Measurements from ENCODE around the gene DCBLD1.
"Not testable (repeated sequence)": the region's sequence is repeated elsewhere in the genome, so short reads cannot be mapped to it uniquely, and the experiment has no call there.

DCBLD1 gene

GRCh38 chr6:117456250-117456649 is 26.2 kb upstream of the DCBLD1 start:
- H3K36me3 ChIP-seq (ENCODE audit: control insufficient read depth, insufficient read depth, low read length) = no peaks in the 10 kb centered on the region
- peaks cover 5% of the 10 kb centered on the region for H3K4me1 ChIP-seq (ENCODE audit: control insufficient read depth, insufficient read depth, low read length)
- H3K9ac ChIP-seq (ENCODE audit: low read depth, low read length) = no peak overlapping the region
- no peak overlapping the region for H3K27ac ChIP-seq (ENCODE audit: low read depth, low read length)
- H3K4me3 ChIP-seq (ENCODE audit: low read depth, low read length) = no peak overlapping the region
- H3K27me3 ChIP-seq (ENCODE audit: control insufficient read depth, insufficient read depth, low read length) = no peaks in the 10 kb centered on the region
- no peaks in the 10 kb centered on the region for H3K9me3 ChIP-seq (ENCODE audit: control insufficient read depth, insufficient read depth, low read length)

GRCh38 chr6:117456998-117457397 is 25.5 kb upstream of the DCBLD1 start:
- Histone ChIP-seq H3K4me3 (ENCODE audit: low read depth, low read length) (no peak overlapping the region), H3K9me3 (ENCODE audit: control insufficient read depth, insufficient read depth, low read length) (no peaks in the 10 kb centered on the region), H3K4me1 (ENCODE audit: control insufficient read depth, insufficient read depth, low read length) (no peaks in the 10 kb centered on the region), H3K36me3 (ENCODE audit: control insufficient read depth, insufficient read depth, low read length) (no peaks in the 10 kb centered on the region), H3K27me3 (ENCODE audit: control insufficient read depth, insufficient read depth, low read length) (no peaks in the 10 kb centered on the region), H3K9ac (ENCODE audit: low read depth, low read length) (no peak overlapping the region), H3K27ac (ENCODE audit: low read depth, low read length) (no peak overlapping the region)

- H3K36me3 ChIP-seq (ENCODE audit: control insufficient read depth, insufficient read depth, low read length) = no peaks in the 10 kb centered on the region
- H3K4me1 ChIP-seq (ENCODE audit: control insufficient read depth, insufficient read depth, low read length) = no peaks in the 10 kb centered on the region
- no peak overlapping the region for H3K9ac ChIP-seq (ENCODE audit: low read depth, low read length)
- no peaks in the 10 kb centered on the region for H3K9me3 ChIP-seq (ENCODE audit: control insufficient read depth, insufficient read depth, low read length)
- H3K27ac ChIP-seq (ENCODE audit: low read depth, low read length) = no peak overlapping the region
- H3K4me3 ChIP-seq (ENCODE audit: low read depth, low read length) = no peak overlapping the region
- no peaks in the 10 kb centered on the region for H3K27me3 ChIP-seq (ENCODE audit: control insufficient read depth, insufficient read depth, low read length)
Measured at GRCh38 chr6:117459204-117459944, 23.1 kb upstream of the DCBLD1 start.

GRCh38 chr6:117463762-117464665 is 18.5 kb upstream of the DCBLD1 start:
- Histone ChIP-seq H3K9me3 (ENCODE audit: control insufficient read depth, insufficient read depth, low read length) (no peaks in the 10 kb centered on the region), H3K36me3 (ENCODE audit: control insufficient read depth, insufficient read depth, low read length) (no peaks in the 10 kb centered on the region), H3K27me3 (ENCODE audit: control insufficient read depth, insufficient read depth, low read length) (no peaks in the 10 kb centered on the region), H3K4me3 (ENCODE audit: low read depth, low read length) (no peak overlapping the region), H3K27ac (ENCODE audit: low read depth, low read length) (no peak overlapping the region), H3K9ac (ENCODE audit: low read depth, low read length) (no peak overlapping the region), H3K4me1 (ENCODE audit: control insufficient read depth, insufficient read depth, low read length) (no peaks in the 10 kb centered on the region)

GRCh38 chr6:117464700-117465099 is 17.8 kb upstream of the DCBLD1 start:
- Histone ChIP-seq H3K27me3 (ENCODE audit: control insufficient read depth, insufficient read depth, low read length) (no peaks in the 10 kb centered on the region), H3K27ac (ENCODE audit: low read depth, low read length) (no peak overlapping the region), H3K9me3 (ENCODE audit: control insufficient read depth, insufficient read depth, low read length) (no peaks in the 10 kb centered on the region), H3K4me1 (ENCODE audit: control insufficient read depth, insufficient read depth, low read length) (no peaks in the 10 kb centered on the region), H3K9ac (ENCODE audit: low read depth, low read length) (no peak overlapping the region), H3K36me3 (ENCODE audit: control insufficient read depth, insufficient read depth, low read length) (no peaks in the 10 kb centered on the region), H3K4me3 (ENCODE audit: low read depth, low read length) (no peak overlapping the region)

- Histone ChIP-seq H3K4me3 (ENCODE audit: low read depth, low read length) (no peak overlapping the region), H3K9ac (ENCODE audit: low read depth, low read length) (no peak overlapping the region), H3K27ac (ENCODE audit: low read depth, low read length) (no peak overlapping the region), H3K4me1 (ENCODE audit: control insufficient read depth, insufficient read depth, low read length) (no peaks in the 10 kb centered on the region), H3K27me3 (ENCODE audit: control insufficient read depth, insufficient read depth, low read length) (no peaks in the 10 kb centered on the region), H3K36me3 (ENCODE audit: control insufficient read depth, insufficient read depth, low read length) (no peaks in the 10 kb centered on the region), H3K9me3 (ENCODE audit: control insufficient read depth, insufficient read depth, low read length) (no peaks in the 10 kb centered on the region)
Measured at GRCh38 chr6:117465691-117466090, 16.8 kb upstream of the DCBLD1 start.

GRCh38 chr6:117467876-117468275 is 14.6 kb upstream of the DCBLD1 start:
- Histone ChIP-seq H3K27me3 (ENCODE audit: control insufficient read depth, insufficient read depth, low read length) (no peaks in the 10 kb centered on the region), H3K9me3 (ENCODE audit: control insufficient read depth, insufficient read depth, low read length) (no peaks in the 10 kb centered on the region), H3K4me1 (ENCODE audit: control insufficient read depth, insufficient read depth, low read length) (no peaks in the 10 kb centered on the region), H3K9ac (ENCODE audit: low read depth, low read length) (no peak overlapping the region), H3K27ac (ENCODE audit: low read depth, low read length) (no peak overlapping the region), H3K4me3 (ENCODE audit: low read depth, low read length) (no peak overlapping the region), H3K36me3 (ENCODE audit: control insufficient read depth, insufficient read depth, low read length) (no peaks in the 10 kb centered on the region)

- not testable (repeated sequence) for H3K36me3 ChIP-seq (ENCODE audit: control insufficient read depth, insufficient read depth, low read length); H3K9me3 ChIP-seq (ENCODE audit: control insufficient read depth, insufficient read depth, low read length); H3K9ac ChIP-seq (ENCODE audit: low read depth, low read length); H3K4me1 ChIP-seq (ENCODE audit: control insufficient read depth, insufficient read depth, low read length); H3K27ac ChIP-seq (ENCODE audit: low read depth, low read length); H3K27me3 ChIP-seq (ENCODE audit: control insufficient read depth, insufficient read depth, low read length); H3K4me3 ChIP-seq (ENCODE audit: low read depth, low read length)
Measured at GRCh38 chr6:117468527-117468926, 13.9 kb upstream of the DCBLD1 start.

- H3K36me3 ChIP-seq (ENCODE audit: control insufficient read depth, insufficient read depth, low read length) = no peaks in the 10 kb centered on the region
- no peak overlapping the region for H3K27ac ChIP-seq (ENCODE audit: low read depth, low read length)
- H3K4me3 ChIP-seq (ENCODE audit: low read depth, low read length) = no peak overlapping the region
- H3K9me3 ChIP-seq (ENCODE audit: control insufficient read depth, insufficient read depth, low read length) = no peaks in the 10 kb centered on the region
- no peaks in the 10 kb centered on the region for H3K27me3 ChIP-seq (ENCODE audit: control insufficient read depth, insufficient read depth, low read length)
- H3K9ac ChIP-seq (ENCODE audit: low read depth, low read length) = no peak overlapping the region
- H3K4me1 ChIP-seq (ENCODE audit: control insufficient read depth, insufficient read depth, low read length) = no peaks in the 10 kb centered on the region
Measured at GRCh38 chr6:117469356-117469755, 13.1 kb upstream of the DCBLD1 start.

- Histone ChIP-seq H3K4me1 (ENCODE audit: control insufficient read depth, insufficient read depth, low read length) (no peaks in the 10 kb centered on the region), H3K27me3 (ENCODE audit: control insufficient read depth, insufficient read depth, low read length) (no peaks in the 10 kb centered on the region)
Measured at GRCh38 chr6:117469791-117470190, 12.7 kb upstream of the DCBLD1 start.

GRCh38 chr6:117472667-117473066 is 9.8 kb upstream of the DCBLD1 start:
- H3K27me3 ChIP-seq (ENCODE audit: control insufficient read depth, insufficient read depth, low read length) = no peaks in the 10 kb centered on the region
- no peak overlapping the region for H3K9ac ChIP-seq (ENCODE audit: low read depth, low read length)
- no peaks in the 10 kb centered on the region for H3K9me3 ChIP-seq (ENCODE audit: control insufficient read depth, insufficient read depth, low read length)
- H3K27ac ChIP-seq (ENCODE audit: low read depth, low read length) = no peak overlapping the region
- H3K4me3 ChIP-seq (ENCODE audit: low read depth, low read length) = no peak overlapping the region
- peaks cover 7% of the 10 kb centered on the region for H3K4me1 ChIP-seq (ENCODE audit: control insufficient read depth, insufficient read depth, low read length)
- no peaks in the 10 kb centered on the region for H3K36me3 ChIP-seq (ENCODE audit: control insufficient read depth, insufficient read depth, low read length)

More at GRCh38 chr6:117469791-117470190, 12.7 kb upstream of the DCBLD1 start:
- Histone ChIP-seq H3K9ac (ENCODE audit: low read depth, low read length) (no peak overlapping the region), H3K27ac (ENCODE audit: low read depth, low read length) (no peak overlapping the region), H3K36me3 (ENCODE audit: control insufficient read depth, insufficient read depth, low read length) (no peaks in the 10 kb centered on the region), H3K4me3 (ENCODE audit: low read depth, low read length) (no peak overlapping the region), H3K9me3 (ENCODE audit: control insufficient read depth, insufficient read depth, low read length) (no peaks in the 10 kb centered on the region)
